HS-27A (cell line): ENCODE results near the gene CFAP74.

ENCODE experiments used
- DNase-seq: peaks from one replicate; pipeline ENCODE4 v3.0.0-alpha.2; 2012; ENCODE audit warnings: low read depth, missing footprints

CFAP74 gene

DNA sequence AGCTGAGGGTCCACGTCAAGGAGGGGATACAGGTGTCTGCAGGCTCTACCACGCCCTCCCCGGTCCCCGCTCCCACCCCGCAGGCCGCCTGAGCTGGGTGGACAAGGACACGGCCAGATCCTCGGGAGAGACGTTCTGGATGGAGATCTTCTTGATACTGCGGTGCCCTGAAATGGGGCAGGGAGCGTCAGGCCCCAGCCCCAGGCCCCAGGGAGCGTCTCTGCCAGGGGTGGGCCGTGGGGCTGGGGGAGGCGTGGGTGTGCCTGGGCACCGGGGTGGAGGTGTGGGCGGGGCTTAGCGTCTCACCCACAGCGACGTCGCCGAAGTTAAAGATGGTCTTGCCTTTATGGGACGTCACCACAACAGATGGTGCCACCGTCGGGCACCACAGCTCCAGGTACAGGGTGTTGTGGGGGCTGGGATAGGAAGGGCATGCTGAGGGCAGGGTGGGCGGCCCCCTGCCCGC lies 77.2 kb downstream of the CFAP74 start:
- no peak for DNase-seq

DNA sequence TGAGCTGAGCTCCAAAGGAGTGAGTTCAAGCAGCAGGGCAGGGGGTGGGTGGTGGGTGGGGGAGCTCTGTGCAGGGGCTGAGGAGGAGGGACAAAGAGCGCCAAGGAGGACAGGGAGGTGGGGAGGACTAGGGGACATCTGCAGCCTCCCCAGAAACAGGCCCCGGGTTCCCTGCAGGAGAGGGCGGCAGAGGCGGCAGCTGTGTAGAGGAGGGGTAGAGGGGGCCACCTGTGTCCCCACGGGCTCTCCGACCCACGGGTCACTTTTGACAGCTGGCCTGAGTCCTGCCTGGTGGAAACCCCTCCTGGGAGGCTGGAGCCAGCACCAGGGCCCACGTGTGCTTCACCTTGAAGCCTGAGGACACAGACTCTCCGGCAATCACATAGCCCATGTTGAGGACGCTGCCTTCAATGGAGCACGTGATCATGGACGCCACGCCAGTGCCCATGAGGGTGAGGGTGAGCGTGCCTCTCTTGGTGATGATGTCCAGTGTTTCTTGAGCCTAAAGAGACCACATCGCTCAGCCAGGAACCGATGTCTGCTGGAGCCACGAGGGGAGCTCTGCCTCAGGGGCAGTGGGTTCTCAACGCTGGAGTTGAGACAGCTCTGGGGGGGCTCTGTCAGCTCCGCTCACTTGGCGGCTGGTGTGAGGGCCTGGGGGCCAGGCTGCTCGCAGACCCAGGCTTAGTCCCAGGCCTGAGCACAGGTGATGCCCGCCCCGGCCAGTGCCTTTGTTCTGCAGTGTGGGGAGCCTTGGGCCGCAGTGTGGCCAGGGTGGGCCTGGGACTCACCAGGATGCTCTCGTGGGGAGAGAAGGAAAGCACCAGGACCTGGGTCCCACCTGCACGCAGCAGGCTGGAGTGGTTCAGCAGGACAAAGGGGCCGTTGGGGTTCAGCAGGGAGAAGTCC lies 77.9 kb downstream of the CFAP74 start:
- DNase-seq: no peak

DNA sequence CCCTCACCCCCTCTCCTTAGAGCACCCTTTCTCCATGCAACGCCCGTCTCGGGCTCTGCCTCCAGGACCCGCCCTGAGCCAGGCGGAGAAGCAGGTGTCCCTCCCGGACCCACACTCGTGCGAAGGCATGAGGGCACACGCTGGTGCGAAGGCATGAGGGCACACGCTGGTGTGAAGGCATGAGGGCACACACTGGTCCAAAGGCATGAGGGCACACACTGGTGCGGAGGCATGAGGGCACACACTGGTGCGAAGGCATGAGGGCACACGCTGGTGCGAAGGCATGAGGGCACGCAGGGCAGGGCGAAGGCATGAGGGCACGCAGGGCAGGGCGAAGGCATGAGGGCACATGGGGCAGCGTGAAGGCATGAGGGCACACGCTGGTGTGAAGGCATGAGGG lies 78.7 kb downstream of the CFAP74 start:
- DNase-seq: no peak

DNA sequence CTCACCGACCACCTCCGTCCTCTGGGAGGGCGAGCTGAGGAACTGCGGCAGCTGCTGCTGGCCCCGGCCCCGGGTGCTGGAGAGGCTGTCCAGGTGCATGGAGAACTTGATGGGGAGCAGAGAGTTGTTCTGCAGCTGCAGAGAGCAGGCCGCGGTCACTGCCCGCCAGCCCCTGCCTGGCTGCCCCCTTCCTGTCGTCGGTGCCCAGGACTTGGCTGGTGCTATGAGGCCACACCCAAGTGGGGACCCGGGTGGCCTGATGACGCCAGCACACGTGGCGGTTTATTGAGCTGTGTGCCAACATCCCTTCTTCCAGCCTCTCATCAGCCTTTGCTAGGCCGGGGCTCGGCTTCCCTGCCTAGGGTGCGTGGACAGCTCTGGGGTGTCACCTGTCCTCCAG lies 79.2 kb downstream of the CFAP74 start:
- no peak for DNase-seq

DNA sequence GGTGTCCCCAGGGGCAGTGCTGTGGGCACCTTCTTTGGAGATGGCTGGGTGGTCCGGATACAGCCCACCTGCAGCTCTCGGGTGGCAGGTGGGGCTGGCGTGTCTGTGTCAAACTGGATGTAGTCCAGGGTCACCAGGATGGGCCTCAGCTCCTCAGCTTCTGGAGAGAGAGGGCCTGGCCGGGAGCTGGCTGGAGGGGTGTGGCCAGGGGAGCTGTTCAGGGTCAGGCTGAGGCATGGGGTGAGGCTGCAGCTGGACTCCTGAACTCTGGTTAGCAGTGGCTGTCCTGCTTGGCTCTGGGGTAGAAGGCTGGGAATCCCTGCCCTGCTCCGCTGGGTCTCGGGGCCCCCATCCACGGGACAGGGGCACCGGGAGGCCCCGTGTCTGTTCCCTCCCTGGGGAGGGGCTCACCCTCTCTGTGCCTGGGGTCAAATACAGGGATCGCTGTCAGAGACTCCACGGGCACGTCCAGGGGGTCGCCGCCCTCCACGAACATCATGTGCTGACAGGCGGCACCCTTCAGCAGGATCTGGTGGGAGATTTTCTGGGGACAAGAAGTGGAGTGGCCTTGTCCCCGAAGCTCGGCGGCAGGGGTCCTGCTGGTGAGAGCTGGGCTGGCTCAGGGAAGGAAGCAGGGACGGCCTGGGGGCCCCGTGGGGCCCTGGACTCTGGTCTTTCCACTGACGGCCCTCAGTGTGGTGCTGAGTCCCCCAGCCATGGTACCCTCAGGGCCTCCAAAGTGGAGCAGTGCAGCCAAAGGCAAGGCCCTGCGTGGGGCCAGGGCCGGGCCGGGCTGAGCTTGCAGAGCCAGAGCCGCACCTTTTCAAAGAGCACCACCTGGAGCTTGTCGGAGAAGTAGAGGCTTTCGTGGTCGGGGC lies 80.4 kb downstream of the CFAP74 start:
- no peak for DNase-seq

DNA sequence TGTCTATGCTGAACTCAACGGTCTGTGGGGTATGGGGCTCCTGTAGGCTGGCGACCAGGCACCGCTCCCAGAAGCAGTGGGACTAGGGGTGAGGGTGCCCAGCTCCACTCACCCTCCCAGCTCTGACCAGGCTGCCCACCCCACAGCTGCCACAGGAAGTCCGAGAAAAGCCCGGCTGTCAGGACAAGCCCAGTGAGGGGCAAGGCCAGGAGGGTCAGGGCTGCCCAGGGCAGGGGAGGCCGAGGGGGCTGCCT lies 81.0 kb downstream of the CFAP74 start:
- DNase-seq: no peak

DNA sequence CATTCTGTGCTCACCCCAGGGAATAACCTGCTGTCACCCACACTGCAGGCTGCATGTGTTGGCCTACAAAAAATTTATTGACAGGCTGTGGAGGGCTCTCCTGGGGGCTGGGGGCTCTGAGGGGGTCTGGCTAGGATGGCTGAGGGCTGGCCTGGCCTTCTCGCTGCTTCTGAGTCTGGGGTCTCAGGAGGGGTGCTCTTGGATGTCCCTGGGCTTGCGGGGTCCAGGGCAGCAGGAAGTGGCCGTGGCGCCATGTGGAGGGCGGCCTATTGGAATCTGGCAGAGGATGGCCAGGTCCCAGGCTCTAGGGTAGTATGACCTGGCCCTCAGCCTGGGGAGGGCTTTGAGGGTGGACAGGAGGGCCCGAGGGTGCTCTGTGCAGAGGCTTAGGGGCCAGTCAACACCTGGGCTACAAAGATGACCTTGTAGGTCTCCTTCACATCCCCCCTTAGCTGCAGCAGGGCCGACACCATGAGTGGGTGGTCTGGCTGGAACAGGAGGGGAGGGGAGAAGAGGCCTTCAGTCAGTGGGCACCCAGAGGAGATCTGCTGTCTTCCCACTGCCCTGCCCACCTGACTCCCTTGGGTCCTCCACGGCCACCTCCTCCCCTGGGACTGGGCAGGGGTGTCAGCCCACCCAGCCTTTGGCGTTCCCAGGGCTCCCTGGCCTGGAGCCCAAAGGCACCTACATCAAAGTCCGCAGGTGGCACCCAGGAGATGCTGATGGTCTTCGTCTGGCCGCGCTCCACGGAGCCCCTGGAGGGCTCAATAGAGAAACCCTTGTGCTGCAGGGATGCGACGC lies 81.5 kb downstream of the CFAP74 start:
- no peak for DNase-seq

DNA sequence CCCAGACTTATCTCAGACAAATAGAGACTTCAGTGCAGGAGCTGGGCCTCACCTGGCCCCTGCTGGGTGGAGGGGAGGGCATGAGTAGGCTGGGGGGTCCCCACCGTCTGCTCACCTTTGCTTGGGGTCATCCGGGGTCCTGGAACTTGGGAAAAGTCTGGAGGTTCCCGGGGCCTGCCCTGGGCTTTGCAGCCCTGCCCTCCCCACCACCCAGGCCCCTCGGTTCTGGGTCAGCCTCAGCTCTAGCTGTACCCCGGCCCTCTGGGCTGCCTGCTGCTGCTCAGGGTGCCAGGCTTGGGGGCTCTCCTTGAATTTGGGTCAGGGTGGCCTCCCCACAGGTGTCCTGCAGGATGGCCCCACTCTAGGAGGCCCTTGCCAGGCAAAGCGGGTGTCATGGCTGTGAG lies 82.1 kb downstream of the CFAP74 start:
- DNase-seq: no peak

DNA sequence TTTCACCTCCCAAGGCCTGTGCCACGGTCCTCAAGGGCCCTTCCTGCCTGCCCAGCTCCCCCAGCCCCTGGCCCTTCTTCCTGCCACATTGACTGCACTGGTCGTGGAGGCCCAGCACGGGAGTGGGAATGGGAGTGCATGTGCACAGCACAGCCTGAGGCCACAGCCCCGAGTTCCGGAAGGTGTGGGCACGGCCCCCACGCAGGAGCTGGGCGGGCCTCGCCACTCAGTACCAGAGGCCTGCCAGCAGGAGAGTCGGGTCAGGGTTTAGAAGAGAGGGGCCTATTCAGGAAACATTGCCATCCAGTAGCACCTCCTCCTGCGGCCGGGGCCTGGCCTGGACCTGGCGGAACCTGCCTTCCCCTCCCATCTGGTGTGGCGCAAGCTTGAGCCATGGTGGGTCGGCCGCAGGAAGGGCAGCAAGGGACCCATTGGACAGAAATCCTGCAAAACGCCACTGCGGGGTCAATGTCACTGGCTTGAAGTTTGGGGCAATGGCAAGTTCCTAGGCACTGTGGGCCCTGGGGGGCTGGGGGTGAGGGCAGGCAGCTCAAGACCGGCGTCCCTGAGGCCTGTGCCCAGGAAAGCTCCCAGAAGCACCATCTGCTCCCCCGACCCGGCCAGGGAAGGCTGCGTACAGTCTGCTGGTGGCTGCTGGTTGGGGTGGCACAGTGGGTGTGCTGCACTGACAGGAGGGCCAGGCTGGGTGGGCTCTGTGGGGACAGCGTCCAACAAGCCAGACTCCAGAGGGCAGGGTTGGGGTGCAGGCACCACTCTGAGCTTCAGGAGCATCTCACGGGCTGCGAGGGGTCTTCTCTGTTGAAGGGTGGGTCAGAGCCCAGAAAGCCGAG lies 82.8 kb downstream of the CFAP74 start:
- no peak for DNase-seq

DNA sequence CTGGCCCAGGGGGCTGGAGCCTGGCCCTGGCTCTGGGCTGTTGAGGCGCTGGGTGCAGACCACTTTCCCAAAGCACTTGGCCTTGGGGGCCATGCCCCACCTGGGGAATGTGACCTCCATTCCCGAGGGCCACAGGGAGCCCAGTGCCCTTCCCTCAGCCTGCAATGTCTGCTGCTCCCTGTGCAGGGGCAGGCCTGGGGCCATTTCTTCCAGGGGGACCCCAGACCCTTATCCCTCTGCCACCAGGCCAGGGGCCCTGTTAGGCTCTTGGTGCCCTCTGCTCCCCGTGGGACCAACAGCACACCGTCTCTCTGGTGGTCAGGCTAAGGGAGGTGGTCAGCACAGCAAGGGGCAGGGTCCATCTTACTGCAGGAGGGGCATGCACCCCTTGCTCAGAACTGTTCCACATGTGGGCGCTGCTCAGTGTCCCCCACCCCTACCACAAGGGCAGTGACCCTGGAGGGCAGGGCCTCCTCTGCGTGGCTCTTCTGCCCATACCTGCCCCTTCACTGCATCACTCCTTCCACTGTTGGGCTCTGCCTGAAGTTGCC lies 83.5 kb downstream of the CFAP74 start:
- no peak for DNase-seq

DNA sequence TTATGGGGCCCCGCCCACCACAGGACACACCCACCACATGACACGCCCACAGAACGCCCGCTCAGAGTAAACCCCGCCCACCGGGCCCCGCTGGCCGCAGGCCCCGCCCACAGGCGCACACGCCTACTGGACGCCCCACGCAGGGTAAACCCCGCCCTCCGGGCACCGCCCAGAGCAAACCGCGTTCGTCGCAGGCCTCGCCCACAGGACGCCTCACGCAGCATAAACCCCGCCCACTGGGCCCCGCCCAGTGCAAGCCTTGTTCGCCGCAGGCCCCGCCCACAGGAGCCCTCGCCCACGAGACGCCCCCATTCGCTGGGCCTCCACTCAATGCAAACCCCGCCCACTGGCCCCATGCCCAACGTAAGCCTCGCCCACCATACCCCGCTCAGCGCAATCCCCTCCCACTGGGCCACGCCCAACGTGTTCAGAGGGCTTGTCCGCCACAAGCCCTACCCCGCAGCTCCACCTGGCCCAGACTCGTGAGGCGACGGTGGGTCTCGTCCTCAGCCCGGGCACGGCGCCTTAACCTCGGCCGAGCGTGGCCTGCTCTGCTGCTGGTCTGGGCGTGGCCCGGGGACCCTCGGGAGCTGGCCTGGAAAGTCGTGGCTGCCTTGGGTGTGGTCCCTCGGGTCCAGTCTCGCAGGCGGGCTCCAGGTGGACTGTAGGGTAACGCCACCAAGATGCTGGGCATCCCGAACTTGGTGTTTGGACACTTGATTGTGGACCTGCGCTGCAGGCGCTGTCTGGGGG lies 84.1 kb downstream of the CFAP74 start:
- peak; percentile 51 for DNase-seq

DNA sequence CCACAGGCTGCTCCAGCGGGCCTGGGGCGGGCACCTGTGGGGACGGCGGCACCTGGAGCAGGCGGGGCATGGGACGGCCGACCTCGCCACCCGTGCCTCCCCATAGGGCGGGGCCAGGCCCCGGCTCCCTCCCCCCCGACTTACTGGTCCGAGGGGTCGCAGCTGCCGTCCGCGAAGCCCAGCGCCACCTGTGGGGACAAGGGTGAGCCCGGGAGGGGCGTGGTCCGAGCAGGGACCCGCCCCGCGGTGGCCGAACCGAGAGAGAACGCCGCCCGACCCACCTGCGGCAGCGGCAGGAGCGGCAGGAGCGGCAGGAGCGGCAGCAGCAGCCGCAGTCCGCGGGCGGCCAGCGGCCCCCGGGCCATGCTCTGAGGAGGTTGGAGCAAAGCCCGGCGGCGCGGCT lies 84.7 kb downstream of the CFAP74 start, which contains the start of gene TMEM52:
TSS of gene TMEM52 (minus strand) at position 379 of the 403 bp plus-strand sequence. CDS start at position 365, 14 bp downstream.
- no peak for DNase-seq

DNA sequence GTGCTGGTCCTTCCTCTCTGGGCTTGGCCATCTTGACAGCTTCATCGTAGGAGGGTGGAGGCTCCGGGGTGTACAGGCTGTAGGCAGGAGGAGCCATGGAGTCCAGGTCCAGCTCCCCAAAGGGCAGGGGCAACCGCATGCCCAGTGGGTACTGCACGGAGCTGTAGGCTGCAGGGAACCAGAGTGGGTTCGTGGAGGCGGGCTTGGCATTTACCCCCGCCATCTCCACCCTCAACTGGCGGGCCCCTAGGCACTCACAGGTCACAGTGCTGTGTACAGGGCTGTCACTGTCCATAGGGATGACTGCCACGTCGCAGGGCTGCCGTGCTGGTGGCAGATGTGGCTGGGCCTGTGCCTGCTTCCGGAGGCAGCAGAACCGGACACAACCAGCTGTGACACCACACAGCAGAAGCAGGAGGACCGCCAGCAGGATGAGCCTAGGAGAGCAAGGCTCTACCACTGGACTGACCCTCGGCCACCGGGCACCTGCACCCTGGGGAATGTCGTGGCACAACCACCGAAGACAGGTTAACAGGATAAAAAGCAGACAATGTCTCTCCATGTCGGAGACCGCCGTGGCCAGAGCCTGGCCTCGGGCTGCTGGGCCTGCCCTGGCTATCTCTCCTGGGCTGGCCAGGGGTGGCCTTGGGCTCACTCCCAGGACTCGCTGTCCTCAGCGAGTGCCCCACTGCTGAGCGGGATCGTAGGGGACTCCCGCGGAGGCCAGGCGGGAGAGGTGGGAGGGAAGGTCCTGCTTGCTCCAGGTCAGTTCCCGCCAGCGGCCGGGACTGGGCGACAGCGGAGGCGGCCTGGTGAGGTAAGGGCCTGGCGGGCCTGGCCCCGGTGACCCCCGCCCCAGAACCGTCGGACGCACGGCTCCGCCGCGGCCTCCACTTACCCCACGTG lies 85.3 kb downstream of the CFAP74 start:
- DNase-seq: no peak

DNA sequence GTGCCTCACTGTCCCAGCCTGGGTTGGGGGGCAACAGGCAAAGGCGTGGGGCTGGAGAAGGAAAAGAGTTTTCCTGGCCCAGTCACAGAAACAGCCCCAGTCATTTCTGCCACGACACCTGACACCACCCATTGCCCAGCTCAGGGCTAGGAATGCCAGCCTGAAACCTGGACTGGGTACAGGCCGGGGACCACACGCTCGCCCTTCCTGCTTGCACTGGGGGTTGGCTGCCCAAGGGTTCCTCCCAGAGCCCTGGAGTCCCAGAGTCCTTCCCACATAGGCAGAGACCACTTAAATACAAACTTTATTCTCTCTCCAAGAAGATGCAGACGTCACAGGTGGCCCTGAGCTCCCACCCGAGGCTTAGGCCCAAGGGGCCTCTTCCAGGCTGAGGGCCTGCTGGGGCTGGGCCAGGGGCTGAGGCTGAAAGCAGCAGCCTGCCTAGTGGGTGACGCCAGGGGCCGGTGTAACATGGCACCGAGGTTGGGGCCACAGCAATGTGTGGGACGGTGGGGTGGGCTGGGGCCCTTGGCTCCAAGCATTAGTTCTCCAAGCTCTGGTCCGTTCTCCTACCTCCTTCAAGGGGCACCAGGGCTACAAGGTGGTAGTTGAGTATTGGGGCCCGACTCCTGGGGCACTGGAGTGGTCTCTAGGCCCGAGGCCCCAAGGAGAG lies 86.1 kb downstream of the CFAP74 start:
- DNase-seq: no peak

DNA sequence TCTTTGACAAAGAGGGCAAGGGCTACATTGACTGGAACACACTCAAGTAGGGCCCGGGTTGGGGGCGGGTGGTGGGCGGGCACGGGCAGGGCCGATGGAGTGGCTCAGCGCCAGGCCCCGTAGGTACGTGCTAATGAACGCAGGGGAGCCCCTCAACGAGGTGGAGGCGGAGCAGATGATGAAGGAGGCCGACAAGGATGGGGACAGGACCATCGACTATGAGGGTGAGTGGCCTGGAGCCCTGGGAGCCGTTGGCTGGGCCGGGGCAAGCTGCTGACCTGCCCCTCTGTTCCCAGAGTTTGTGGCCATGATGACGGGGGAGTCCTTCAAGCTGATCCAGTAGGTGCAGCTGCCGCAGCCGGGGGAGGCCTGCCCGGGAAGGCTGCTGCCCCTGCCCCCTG lies 86.7 kb downstream of the CFAP74 start:
- DNase-seq: no peak

DNA sequence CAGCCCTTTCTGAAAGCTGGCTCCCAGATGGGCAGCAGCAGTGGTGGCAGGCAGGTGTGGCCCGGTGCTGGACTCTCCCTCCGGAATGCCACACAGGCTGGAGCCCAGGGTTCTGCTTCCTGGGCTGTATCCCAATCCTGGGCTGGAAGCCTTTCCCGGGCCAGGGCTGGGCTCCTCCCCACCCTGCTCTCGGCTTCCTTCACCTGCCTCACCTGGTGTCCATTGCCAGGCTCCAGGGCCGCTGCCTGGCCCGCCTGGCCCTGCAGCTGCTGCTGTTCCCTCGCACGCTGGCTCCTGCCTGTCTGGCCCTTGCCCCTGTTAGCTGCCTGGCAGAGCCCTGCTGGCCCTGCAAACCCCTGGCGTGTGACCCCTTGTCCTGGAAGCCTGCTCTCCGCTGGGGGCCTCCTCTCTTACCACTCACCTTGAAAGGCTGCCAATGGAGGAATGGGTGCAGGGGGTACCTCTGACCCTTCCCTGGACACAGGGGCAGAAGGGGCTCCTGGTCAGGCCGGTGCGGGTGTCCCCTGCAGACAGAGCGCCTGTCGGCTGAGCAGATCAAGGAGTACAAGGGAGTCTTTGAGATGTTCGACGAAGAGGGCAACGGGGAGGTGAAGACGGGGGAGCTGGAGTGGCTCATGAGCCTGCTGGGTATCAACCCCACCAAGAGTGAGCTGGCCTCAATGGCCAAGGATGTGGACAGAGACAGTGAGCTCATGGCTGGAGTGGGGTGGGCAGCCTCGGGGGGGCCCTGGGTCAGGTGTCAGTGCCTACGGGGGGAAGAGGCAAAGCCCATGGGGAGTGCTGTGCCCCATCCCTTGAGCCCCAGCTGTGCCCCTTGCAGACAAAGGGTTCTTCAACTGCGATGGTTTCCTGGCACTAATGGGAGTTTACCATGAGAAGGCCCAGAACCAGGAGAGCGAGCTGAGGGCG lies 87.4 kb downstream of the CFAP74 start:
- no peak for DNase-seq

DNA sequence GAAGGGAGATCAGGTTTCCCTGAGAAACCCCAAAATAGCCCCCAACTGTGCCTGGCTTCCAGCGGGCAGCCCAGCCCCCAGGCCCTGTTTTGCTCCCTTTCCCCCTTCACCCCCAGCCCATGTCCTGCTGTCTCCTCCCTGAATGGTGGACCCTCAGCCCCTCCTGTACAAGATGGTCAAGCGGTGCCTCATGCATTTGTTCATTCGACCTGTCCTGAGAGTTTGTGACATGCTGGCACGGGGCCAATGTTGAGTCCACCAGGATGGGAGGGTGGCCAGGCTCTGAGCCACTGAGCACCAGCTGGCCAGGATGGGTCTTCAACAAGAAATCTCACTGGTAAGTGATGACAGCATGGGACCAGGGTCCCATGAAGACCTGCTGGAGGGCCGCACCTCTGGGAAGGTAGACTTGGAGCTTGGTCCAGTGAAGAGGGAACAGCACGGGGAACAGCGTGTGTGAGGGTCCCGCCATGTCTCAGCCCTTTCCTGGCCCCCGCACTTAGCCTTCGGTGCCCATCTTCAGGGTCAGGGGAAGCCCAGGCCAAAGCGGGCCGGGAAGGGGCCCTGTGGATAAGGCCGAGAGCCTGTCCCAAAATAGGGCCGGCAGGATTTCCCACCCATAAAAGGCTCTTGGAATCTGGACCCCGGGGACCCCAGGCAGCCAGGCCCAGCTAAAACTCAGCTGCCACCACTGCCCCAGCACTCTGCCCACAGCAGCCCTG lies 88.5 kb downstream of the CFAP74 start, which contains the start of gene CALML6:
TSS of gene CALML6 (plus strand) at position 290 of the 722 bp plus-strand sequence. CDS start at position 311, 21 bp downstream.
- DNase-seq: no peak
